ENCODE data around the gene ANXA2.

- TF ChIP-seq CTCF (optimal IDR thresholded peaks at IDR 0.05 in 1 of 3, IDR thresholded peaks at IDR 0.05 in 1 of 3, conservative IDR thresholded peaks at IDR 0.05 in 1 of 3; ENCODE audit: extremely low read depth in 1 of 3, insufficient read depth in 2 of 3, low read length in 3 of 3) (no peak), EZH2 (IDR thresholded peaks at IDR 0.05; ENCODE audit: low read length) (no peak)
Measured at GRCh38 chr15:60387321-60387720, 10.5 kb downstream of the ANXA2 start.
